ENCODE results near the gene XRN1.

DNA sequence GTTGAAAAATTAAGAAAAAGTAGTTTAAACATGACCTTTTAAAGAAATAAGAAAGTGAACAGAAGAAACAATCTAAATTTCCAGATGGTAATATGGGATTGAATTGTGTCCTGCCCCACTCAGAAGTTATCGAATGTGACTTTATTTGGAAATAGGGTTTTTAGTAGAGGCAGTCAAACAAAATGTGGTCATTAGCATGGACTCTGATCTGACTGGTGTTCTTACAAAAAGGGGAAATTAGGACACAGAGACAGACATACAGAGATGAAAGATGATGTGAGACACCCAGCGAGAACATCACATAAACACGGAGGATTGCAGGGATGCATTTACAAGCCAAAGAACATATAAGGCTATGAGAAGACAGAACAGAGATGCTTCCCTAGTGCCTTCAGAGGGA, 73.2 kb downstream of the XRN1 start:
- TF ChIP-seq, protein P1, sequence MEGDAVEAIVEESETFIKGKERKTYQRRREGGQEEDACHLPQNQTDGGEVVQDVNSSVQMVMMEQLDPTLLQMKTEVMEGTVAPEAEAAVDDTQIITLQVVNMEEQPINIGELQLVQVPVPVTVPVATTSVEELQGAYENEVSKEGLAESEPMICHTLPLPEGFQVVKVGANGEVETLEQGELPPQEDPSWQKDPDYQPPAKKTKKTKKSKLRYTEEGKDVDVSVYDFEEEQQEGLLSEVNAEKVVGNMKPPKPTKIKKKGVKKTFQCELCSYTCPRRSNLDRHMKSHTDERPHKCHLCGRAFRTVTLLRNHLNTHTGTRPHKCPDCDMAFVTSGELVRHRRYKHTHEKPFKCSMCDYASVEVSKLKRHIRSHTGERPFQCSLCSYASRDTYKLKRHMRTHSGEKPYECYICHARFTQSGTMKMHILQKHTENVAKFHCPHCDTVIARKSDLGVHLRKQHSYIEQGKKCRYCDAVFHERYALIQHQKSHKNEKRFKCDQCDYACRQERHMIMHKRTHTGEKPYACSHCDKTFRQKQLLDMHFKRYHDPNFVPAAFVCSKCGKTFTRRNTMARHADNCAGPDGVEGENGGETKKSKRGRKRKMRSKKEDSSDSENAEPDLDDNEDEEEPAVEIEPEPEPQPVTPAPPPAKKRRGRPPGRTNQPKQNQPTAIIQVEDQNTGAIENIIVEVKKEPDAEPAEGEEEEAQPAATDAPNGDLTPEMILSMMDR (IDR thresholded peaks at IDR 0.05 in 8 of 11, conservative IDR thresholded peaks at IDR 0.05 in 3 of 11) = no peak
- TF ChIP-seq POLR2A (IDR thresholded peaks at IDR 0.05) (no peak), POLR2AphosphoS5 (IDR thresholded peaks at IDR 0.05) (no peak)

Measured in spleen (tissue), 7 donors.